Right lobe of liver (tissue), 6 donors: ENCODE data around the gene MAGEF1. TPM values are rescaled to one million over a fixed set of nuclear protein-coding genes. Genes with fewer than 3 reads are reported as not detected.

ENCODE experiments used
- ATAC-seq, 4 donors: fragments of 200-7000 bp; cut with Tn5 transposase; one replicate each; pipeline ENCODE4 v1.9.1; 2020; ENCODE audit warnings: mild to moderate bottlenecking in 4 of 4, moderate library complexity in 4 of 4
- DNase-seq, 3 donors: peaks; one replicate each; pipeline ENCODE4 v3.0.0-alpha.2; 2020
- H3K27ac ChIP-seq, 3 donors: fragments of 200-600 bp; one replicate each; pipeline ENCODE4 v1.8.0; 2022
- H3K27me3 ChIP-seq, 2 donors: fragments of 200-600 bp; one replicate each; pipeline ENCODE4 v1.8.0; 2022
- H3K36me3 ChIP-seq, 4 donors: fragments of 200-600 bp; sonication (generic) in 1 of 4; one replicate each; pipeline versions ENCODE4 v1.5.1 to v1.8.0; 2017 to 2022; ENCODE audit warnings: control low read depth in 1 of 4
- H3K4me1 ChIP-seq, 4 donors: fragments of 200-600 bp; sonication (generic) in 1 of 4; one replicate each; pipeline versions ENCODE4 v1.5.1 to v1.8.0; 2017 to 2022; ENCODE audit warnings: control low read depth in 1 of 4
- H3K4me3 ChIP-seq, 3 donors: fragments of 200-600 bp; one replicate each; pipeline ENCODE4 v1.8.0; 2022
- H3K9me3 ChIP-seq, 4 donors: fragments of 200-600 bp; sonication (generic) in 1 of 4; one replicate each; pipeline versions ENCODE4 v1.5.1 to v1.8.0; 2017 to 2022; ENCODE audit warnings: control low read depth in 1 of 4
- CTCF ChIP-seq, 4 donors: fragments of 200-600 bp in 3 of 4; fragments of 450-650 bp in 1 of 4; IDR thresholded peaks; one replicate each; pipeline versions ENCODE4 v1.5.1 to v1.8.0; 2016 to 2022; ENCODE audit warnings: antibody characterized with exemption in 4 of 4, mild to moderate bottlenecking in 2 of 4
- POLR2A ChIP-seq: fragments of 450-650 bp; IDR thresholded peaks from one replicate; pipeline ENCODE4 v1.6.1; 2017; ENCODE audit warnings: antibody characterized with exemption, mild to moderate bottlenecking
- WGBS: methylation state at CpG from one replicate; pipeline ENCODE4 v1.1.6; 2018; ENCODE audit warnings: low coverage, low lambda C conversion rate; ENCODE audit not compliant: insufficient coverage; ENCODE audit errors: missing lambda C conversion rate; 5-methylcytosine and 5-hydroxymethylcytosine counted together
- intact Hi-C, 2 donors: fragments of 100-400 bp; cut with DNase I; formaldehyde crosslinking; loops; one replicate each; pipeline versions ENCODE4 v1.11.2 to v1.14.1; 2022
- total RNA-seq, 6 experiments: library from RNA; depleted of rRNA in 2 of 6; stranded (reverse); fragments of >200 nt in 2 of 6; fragmentation: NEBNext Ultra II Directional in 3 of 6; extraction: Animal tissue kit (Norgen Biotek cat#: 25700) in 3 of 6; gene quantifications; one replicate each; pipeline versions ENCODE4 v1.1.0 to v1.2.4, GENCODE V29; 2016 to 2023
- donor health status: DM: no; HTN: yes; CAD: no.
- donor health status: DM: no; HTN: no; CAD: no.
- donor health status: DM: no; HTN: no; CAD: no.
- donor health status: DM: no; HTN: yes; CAD: no.
- donor health status: DM: no; HTN: yes; CAD: no.

Gene MAGEF1
- total RNA-seq, 6 experiments from 2014 or later: 8.2 to 17.1 (median 10.9) TPM

DNA sequence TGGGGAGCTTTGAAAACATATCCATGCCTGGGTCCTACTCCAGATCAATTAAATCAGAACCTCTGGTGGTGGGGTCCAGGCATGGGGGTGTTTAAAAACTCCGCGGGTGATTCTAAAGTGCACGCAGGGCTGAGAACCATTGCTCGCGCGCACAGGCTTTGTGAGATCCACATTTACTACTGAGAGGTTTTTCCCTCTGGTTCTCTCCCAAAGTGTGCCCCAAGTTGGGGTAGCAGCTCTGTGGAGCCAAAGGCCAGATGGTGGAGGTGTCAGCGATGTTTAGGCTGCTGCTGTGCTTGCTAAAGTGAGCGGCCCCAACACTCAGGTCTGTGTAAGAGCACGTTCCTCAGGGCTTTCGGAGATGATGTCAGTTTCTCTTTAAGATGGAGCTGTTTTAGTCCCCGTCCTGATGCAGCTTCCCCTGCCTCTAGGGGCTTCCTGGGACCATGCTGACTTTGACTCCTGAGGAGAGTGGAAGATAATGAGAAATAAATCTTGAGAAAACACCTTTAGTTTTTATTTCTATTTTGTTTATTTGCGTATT is 13.4 kb upstream of the MAGEF1 start:
- intact Hi-C loops: no loop called here
- no peaks in the 10 kb centered on the region for H3K27me3 ChIP-seq
- H3K36me3 ChIP-seq: no peaks in the 10 kb centered on the region
- DNase-seq (no peak), ATAC-seq (no peak)
- peaks cover 0 to 3% (median 0%) of the 10 kb centered on the region in 4 donors for H3K4me1 ChIP-seq
- no peak overlapping the region for H3K27ac ChIP-seq
- H3K9me3 ChIP-seq: no peaks in the 10 kb centered on the region
- TF ChIP-seq POLR2A: no peak
- 91% methylated on average over 5 of the region's 12 CpGs for WGBS
- no peak overlapping the region for H3K4me3 ChIP-seq

DNA sequence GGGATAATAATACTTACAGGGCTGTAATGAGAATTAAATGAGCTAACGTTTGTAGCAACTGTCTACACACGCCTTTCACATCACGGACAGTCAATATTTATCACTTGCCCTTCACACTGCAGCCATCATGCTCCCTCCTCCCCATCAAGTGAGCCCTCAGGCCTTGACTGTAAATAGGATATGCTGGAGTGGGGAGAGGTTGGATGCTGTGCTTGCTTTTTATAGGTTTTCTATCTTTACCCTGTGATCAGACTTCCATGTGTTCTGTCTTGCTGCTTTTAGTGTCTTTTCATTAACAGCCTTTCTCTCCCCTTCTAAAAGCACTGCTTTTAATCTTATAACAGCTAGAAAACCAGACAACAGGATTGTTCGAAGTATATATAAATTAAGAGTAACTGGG is 12.8 kb upstream of the MAGEF1 start:
- ATAC-seq (no peak), DNase-seq (no peak)
- WGBS: 69% methylated on average over 4 of the region's 4 CpGs
- Histone ChIP-seq H3K4me1 (peaks cover 0 to 3% (median 0%) of the 10 kb centered on the region in 4 donors), H3K27ac (no peak overlapping the region), H3K4me3 (no peak overlapping the region), H3K36me3 (no peaks in the 10 kb centered on the region), H3K27me3 (no peaks in the 10 kb centered on the region), H3K9me3 (no peaks in the 10 kb centered on the region)
- intact Hi-C loops: no loop called here
- no peak for TF ChIP-seq CTCF (IDR thresholded peaks at IDR 0.05)
- TF ChIP-seq POLR2A: no peak

- DNase-seq: no peak
These were observed 7.8 kb upstream of the MAGEF1 start for GRCh38 chr3:184719709-184720108.

GRCh38 chr3:184718431-184718830 is 6.6 kb upstream of the MAGEF1 start:
- Histone ChIP-seq H3K4me3 (no peak overlapping the region), H3K27ac (no peak overlapping the region), H3K27me3 (no peaks in the 10 kb centered on the region), H3K36me3 (no peaks in the 10 kb centered on the region), H3K4me1 (no peaks in the 10 kb centered on the region), H3K9me3 (no peaks in the 10 kb centered on the region)
- TF ChIP-seq POLR2A (no peak), CTCF (IDR thresholded peaks at IDR 0.05) (no peak)
- ATAC-seq: no peak
- DNase-seq: no peak
- intact Hi-C loops: no loop called here
- 78% methylated on average over 3 of the region's 3 CpGs for WGBS

More at GRCh38 chr3:184719709-184720108, 7.8 kb upstream of the MAGEF1 start:
- H3K36me3 ChIP-seq: no peaks in the 10 kb centered on the region
- H3K27ac ChIP-seq: no peak overlapping the region
- no peaks in the 10 kb centered on the region for H3K27me3 ChIP-seq
- 100% methylated on average over 1 of the region's 4 CpGs for WGBS
- no peaks in the 10 kb centered on the region for H3K9me3 ChIP-seq
- TF ChIP-seq POLR2A: no peak
- no peak for TF ChIP-seq CTCF (IDR thresholded peaks at IDR 0.05)
- no peaks in the 10 kb centered on the region for H3K4me1 ChIP-seq
- no peak for ATAC-seq
- intact Hi-C loops: no loop called here
- no peak overlapping the region for H3K4me3 ChIP-seq

DNA sequence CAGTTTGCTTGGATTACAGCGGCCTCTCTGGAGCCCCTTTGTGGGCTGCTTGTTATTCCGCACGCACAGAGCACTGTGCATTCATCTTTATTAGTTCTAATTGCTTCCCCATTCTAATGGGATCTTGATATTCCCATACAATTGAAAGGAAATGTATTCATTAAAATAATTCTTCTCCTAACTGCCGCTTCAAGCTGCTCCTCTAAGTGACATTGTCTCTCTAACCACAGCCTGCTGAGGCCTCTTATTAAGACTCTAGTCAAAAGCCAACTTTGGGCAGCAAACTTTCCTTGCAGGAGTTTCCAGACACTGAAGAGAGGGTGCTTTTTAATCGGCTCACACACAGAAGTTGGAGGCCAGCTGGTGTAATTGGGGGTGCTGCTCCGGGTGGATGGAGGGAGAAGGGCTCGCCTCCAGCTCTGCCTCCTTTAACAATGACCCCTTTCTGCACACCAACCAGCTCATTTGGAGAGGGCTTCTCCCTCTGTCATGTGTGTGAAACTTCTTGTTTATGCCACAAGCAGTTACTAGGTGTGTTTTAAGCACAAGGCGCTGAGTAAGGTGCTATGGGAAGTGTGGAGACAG is 5.6 kb upstream of the MAGEF1 start:
- H3K27ac ChIP-seq: no peak overlapping the region
- H3K9me3 ChIP-seq: no peaks in the 10 kb centered on the region
- no peaks in the 10 kb centered on the region for H3K4me1 ChIP-seq
- no peaks in the 10 kb centered on the region for H3K27me3 ChIP-seq
- TF ChIP-seq CTCF (IDR thresholded peaks at IDR 0.05) (no peak), POLR2A (no peak)
- 72% methylated on average over 3 of the region's 8 CpGs for WGBS
- intact Hi-C loops: no loop called here
- no peak overlapping the region for H3K4me3 ChIP-seq
- no peak for DNase-seq
- no peak for ATAC-seq
- no peaks in the 10 kb centered on the region for H3K36me3 ChIP-seq
